IMR-90 (cell line): ENCODE results near the gene CERK. TPM values are rescaled to one million over a fixed set of nuclear protein-coding genes. Genes with fewer than 3 reads are reported as not detected.

Experiments used
- ATAC-seq: fragments of 200-7000 bp; cut with Tn5 transposase; 2 replicates; pipeline ENCODE4 v1.9.1; 2020; ENCODE audit warnings: low read depth, mild to moderate bottlenecking, moderate library complexity
- BruUV-seq: library from RNA; stranded (reverse); fragments of 400-500 nt; replicated peaks from 2 replicates; lab custom pipeline; 2021; lab: Mats Ljungman, UMichigan
- CTCF ChIA-PET: fragments of 300-600 bp; formaldehyde crosslinking; extraction: SDS; loops from one replicate; lab custom pipeline; 2021; ENCODE audit warnings: antibody characterized with exemption; lab: Yijun Ruan, JAX
- POLR2A ChIA-PET: fragments of 300-600 bp; sonication (Branson Sonifier 250); formaldehyde crosslinking; loops from one replicate; lab custom pipeline; 2022; ENCODE audit warnings: antibody characterized with exemption; ENCODE audit not compliant: unreplicated experiment; lab: Charles Lee
- DNase-seq: peaks from one replicate; pipeline ENCODE4 v3.0.0; 2013
- H2AFZ ChIP-seq: replicated peaks from 2 replicates; pipeline ENCODE3; 2013; ENCODE audit warnings: low read length, mild to moderate bottlenecking; ENCODE audit not compliant: poor library complexity
- H2AK5ac ChIP-seq: 2 replicates; pipeline ENCODE4 v1.6.1; 2013; ENCODE audit warnings: low read depth, low read length, inconsistent platforms
- H2AK9ac ChIP-seq: replicated peaks from 2 replicates; pipeline ENCODE3; 2013; ENCODE audit warnings: mild to moderate bottlenecking, low read depth, low read length, moderate library complexity; ENCODE audit not compliant: poor library complexity
- H2BK120ac ChIP-seq: 2 replicates; pipeline ENCODE4 v1.6.1; 2013; ENCODE audit warnings: low read depth, low read length, inconsistent platforms
- H2BK15ac ChIP-seq: 3 replicates; pipeline ENCODE4 v1.6.1; 2013; ENCODE audit warnings: low read depth, low read length, inconsistent platforms
- H2BK20ac ChIP-seq: 2 replicates; pipeline ENCODE4 v1.6.1; 2013; ENCODE audit warnings: low read depth, mild to moderate bottlenecking, inconsistent platforms, low read length, moderate library complexity
- H2BK5ac ChIP-seq: 2 replicates; pipeline ENCODE4 v1.6.1; 2013; ENCODE audit warnings: mild to moderate bottlenecking, low read depth, low read length, inconsistent platforms; ENCODE audit not compliant: poor library complexity, severe bottlenecking
- H3K14ac ChIP-seq: replicated peaks from 2 replicates; pipeline ENCODE4 v1.6.1; 2013; ENCODE audit warnings: low read depth, low read length, inconsistent platforms
- H3K18ac ChIP-seq: 2 replicates; pipeline ENCODE4 v1.6.1; 2013; ENCODE audit warnings: low read depth, low read length, control low read depth
- H3K23ac ChIP-seq: 2 replicates; pipeline ENCODE4 v1.6.1; 2013; ENCODE audit warnings: low read depth, low read length, inconsistent platforms
- H3K27ac ChIP-seq: 2 replicates; pipeline ENCODE4 v1.5.1; 2013; ENCODE audit warnings: mild to moderate bottlenecking, control low read depth, low read length; ENCODE audit not compliant: insufficient read depth
- H3K27me3 ChIP-seq: 2 replicates; pipeline ENCODE4 v1.6.1; 2013; ENCODE audit warnings: low read length; ENCODE audit not compliant: control insufficient read depth, insufficient read depth
- H3K36me3 ChIP-seq: 2 replicates; pipeline ENCODE4 v1.6.1; 2013; ENCODE audit warnings: low read length, mixed read lengths; ENCODE audit not compliant: control insufficient read depth, insufficient read depth
- H3K4ac ChIP-seq: 2 replicates; pipeline ENCODE4 v1.6.1; 2013; ENCODE audit warnings: low read depth, low read length, inconsistent platforms
- H3K4me1 ChIP-seq: 2 replicates; pipeline ENCODE4 v1.6.1; 2013; ENCODE audit warnings: low read length, mixed read lengths; ENCODE audit not compliant: control insufficient read depth, insufficient read depth
- H3K4me2 ChIP-seq: 2 replicates; pipeline ENCODE4 v1.6.1; 2013; ENCODE audit warnings: low read depth, mild to moderate bottlenecking, control low read depth, low read length, moderate library complexity
- H3K4me3 ChIP-seq: 2 replicates; pipeline ENCODE4 v1.5.1; 2013; ENCODE audit warnings: low read depth, mild to moderate bottlenecking, control low read depth, low read length, moderate library complexity; ENCODE audit not compliant: insufficient read depth
- H3K56ac ChIP-seq: 2 replicates; pipeline ENCODE4 v1.6.1; 2013; ENCODE audit warnings: low read length, inconsistent platforms; ENCODE audit not compliant: insufficient read depth; ENCODE audit errors: extremely low read depth
- H3K79me1 ChIP-seq, 2 experiments: 2 replicates each; pipeline ENCODE4 v1.6.1; 2013; ENCODE audit warnings: low read length in 2 of 2, inconsistent platforms in 1 of 2, low read depth in 1 of 2
- H3K9ac ChIP-seq: 2 replicates; pipeline ENCODE4 v1.6.1; 2013; ENCODE audit warnings: low read depth, low read length, control low read depth
- H3K9me1 ChIP-seq: 2 replicates; pipeline ENCODE4 v1.6.1; 2013; ENCODE audit warnings: low read length, inconsistent platforms; ENCODE audit not compliant: insufficient read depth
- H3K9me3 ChIP-seq: 2 replicates; pipeline ENCODE4 v1.6.1; 2013; ENCODE audit warnings: low read length; ENCODE audit not compliant: control insufficient read depth, insufficient read depth
- H4K20me1 ChIP-seq: 2 replicates; pipeline ENCODE4 v1.6.1; 2013; ENCODE audit warnings: low read length, inconsistent platforms; ENCODE audit not compliant: insufficient read depth
- H4K5ac ChIP-seq: 2 replicates; pipeline ENCODE4 v1.6.1; 2013; ENCODE audit warnings: mild to moderate bottlenecking, low read depth, low read length, control low read depth
- H4K8ac ChIP-seq, 2 experiments: 2 replicates each; pipeline ENCODE4 v1.6.1; 2013; ENCODE audit warnings: low read depth in 2 of 2, low read length in 2 of 2, control low read depth in 1 of 2, inconsistent platforms in 1 of 2
- H4K91ac ChIP-seq: 2 replicates; pipeline ENCODE4 v1.6.1; 2013; ENCODE audit warnings: low read depth, low read length, inconsistent platforms; ENCODE audit not compliant: insufficient read depth
- BHLHE40 ChIP-seq: fragments of 150-350 bp; IDR thresholded peaks from 2 replicates; pipeline ENCODE4 v1.6.1; 2016; ENCODE audit warnings: mild to moderate bottlenecking, low read depth, low read length
- CEBPB ChIP-seq: IDR thresholded peaks from 2 replicates; pipeline ENCODE4 v1.6.1; 2012; ENCODE audit warnings: low read depth, low read length, improper control_type of control experiment
- CHD1 ChIP-seq: IDR thresholded peaks from 2 replicates; pipeline ENCODE4 v1.6.1; 2012; ENCODE audit warnings: low read depth, low read length, improper control_type of control experiment
- ELK1 ChIP-seq: fragments of 150-350 bp; IDR thresholded peaks from 2 replicates; pipeline ENCODE4 v1.6.1; 2016; ENCODE audit warnings: low read depth, mild to moderate bottlenecking, low read length, moderate library complexity, borderline replicate concordance
- FOS ChIP-seq: fragments of 150-350 bp; IDR thresholded peaks from 2 replicates; pipeline ENCODE4 v1.6.1; 2016; ENCODE audit warnings: low read depth, low read length
- MAFK ChIP-seq: IDR thresholded peaks from 2 replicates; pipeline ENCODE4 v1.6.1; 2012; ENCODE audit warnings: low read depth, low read length, improper control_type of control experiment
- MAZ ChIP-seq: IDR thresholded peaks from 2 replicates; pipeline ENCODE4 v1.6.1; 2012; ENCODE audit warnings: low read depth, mild to moderate bottlenecking, low read length, improper control_type of control experiment, moderate library complexity, borderline replicate concordance
- MXI1 ChIP-seq: IDR thresholded peaks from 2 replicates; pipeline ENCODE4 v1.6.1; 2012; ENCODE audit warnings: low read depth, mild to moderate bottlenecking, low read length, moderate library complexity, borderline replicate concordance
- NFE2L2 ChIP-seq: fragments of 150-350 bp; IDR thresholded peaks from 2 replicates; pipeline ENCODE4 v1.6.1; 2016; ENCODE audit warnings: low read depth, mild to moderate bottlenecking, low read length
- POLR2A ChIP-seq: IDR thresholded peaks from 2 replicates; pipeline ENCODE4 v1.6.1; 2012; ENCODE audit warnings: mild to moderate bottlenecking, low read depth, low read length
- RAD21 ChIP-seq: IDR thresholded peaks from 2 replicates; pipeline ENCODE4 v1.6.1; 2012; ENCODE audit warnings: low read length, improper control_type of control experiment
- RCOR1 ChIP-seq: IDR thresholded peaks from 2 replicates; pipeline ENCODE4 v1.6.1; 2012; ENCODE audit warnings: mild to moderate bottlenecking, low read length, improper control_type of control experiment; ENCODE audit not compliant: insufficient replicate concordance
- RFX5 ChIP-seq: IDR thresholded peaks from 2 replicates; pipeline ENCODE4 v1.8.0; 2012; ENCODE audit warnings: low read depth, mild to moderate bottlenecking, low read length, moderate library complexity
- SMC3 ChIP-seq: fragments of 150-350 bp; IDR thresholded peaks from 2 replicates; pipeline ENCODE4 v1.6.1; 2016; ENCODE audit warnings: low read depth, mild to moderate bottlenecking, antibody characterized with exemption, low read length, moderate library complexity
- USF2 ChIP-seq: fragments of 150-350 bp; IDR thresholded peaks from 2 replicates; pipeline ENCODE4 v1.6.1; 2017; ENCODE audit warnings: mild to moderate bottlenecking, antibody characterized with exemption, low read length, low read depth
- WGBS, 2 experiments: methylation state at CpG; one replicate each; pipeline versions ENCODE4 v1.1.5 to v1.1.7; 2013; ENCODE audit warnings: missing lambda C conversion rate in 2 of 2; ENCODE audit not compliant: insufficient read length in 1 of 2; ENCODE audit errors: extremely low coverage in 2 of 2; 5-methylcytosine and 5-hydroxymethylcytosine counted together
- dilution Hi-C: fragments of 300-500 bp; cut with HindIII; formaldehyde crosslinking; loops from one replicate; pipeline ENCODE4 v1.14.3; 2018; ENCODE audit warnings: low sequenced_read_pairs; ENCODE audit not compliant: unreplicated experiment
- in situ Hi-C: fragments of 300-500 bp; cut with MboI; formaldehyde crosslinking; loops from 3 replicates; pipeline ENCODE4 v1.14.3; 2019; ENCODE audit warnings: low sequenced_read_pairs, inconsistent platforms, mixed read lengths
- intact Hi-C: fragments of 100-400 bp; cut with micrococcal nuclease; formaldehyde crosslinking; loops from 2 replicates; pipeline ENCODE4 v1.10.0; 2022
- polyA plus RNA-seq, 3 experiments: library from polyadenylated mRNA; depleted of rRNA; stranded (reverse); fragments of >200 nt; gene quantifications; 2 replicates each; pipeline ENCODE4 v1.2.3, GENCODE V29; 2012; ENCODE audit warnings: low replicate concordance in 1 of 3
- total RNA-seq: library from RNA; depleted of rRNA; stranded (reverse); fragments of >200 nt; gene quantifications from 2 replicates; pipeline ENCODE4 v1.2.3, GENCODE V29; 2012
- TF ChIP-seq, protein P1 (sequence below): conservative IDR thresholded peaks from 2 replicates; pipeline ENCODE4 v1.5.1; 2012; ENCODE audit warnings: mild to moderate bottlenecking, low read depth, low read length, improper control_type of control experiment

Gene CERK
- total and polyA plus RNA-seq, 2 of the 4 experiments (the other 2 are of a cell fraction) = 25.3 to 38.7 TPM

DNA sequence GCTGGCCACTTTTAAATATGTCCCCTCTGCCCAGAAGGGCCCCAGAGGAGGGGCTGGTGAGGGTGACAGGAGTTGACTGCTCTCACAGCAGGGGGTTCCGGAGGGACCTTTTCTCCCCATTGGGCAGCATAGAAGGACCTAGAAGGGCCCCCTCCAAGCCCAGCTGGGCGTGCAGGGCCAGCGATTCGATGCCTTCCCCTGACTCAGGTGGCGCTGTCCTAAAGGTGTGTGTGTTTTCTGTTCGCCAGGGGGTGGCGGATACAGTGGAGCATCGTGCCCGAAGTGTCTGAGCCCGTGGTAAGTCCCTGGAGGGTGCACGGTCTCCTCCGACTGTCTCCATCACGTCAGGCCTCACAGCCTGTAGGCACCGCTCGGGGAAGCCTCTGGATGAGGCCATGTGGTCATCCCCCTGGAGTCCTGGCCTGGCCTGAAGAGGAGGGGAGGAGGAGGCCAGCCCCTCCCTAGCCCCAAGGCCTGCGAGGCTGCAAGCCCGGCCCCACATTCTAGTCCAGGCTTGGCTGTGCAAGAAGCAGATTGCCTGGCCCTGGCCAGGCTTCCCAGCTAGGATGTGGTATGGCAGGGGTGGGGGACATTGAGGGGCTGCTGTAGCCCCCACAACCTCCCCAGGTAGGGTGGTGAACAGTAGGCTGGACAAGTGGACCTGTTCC, 71.3 kb downstream of the CERK start:
- no peak for ATAC-seq
- Histone ChIP-seq H3K14ac (no peak overlapping the region), H3K9me3 (no peaks in the 10 kb centered on the region), H4K20me1 (no peaks in the 10 kb centered on the region), H3K27me3 (no peaks in the 10 kb centered on the region), H4K91ac (no peak overlapping the region), H4K8ac (no peak overlapping the region), H3K79me1 (no peaks in the 10 kb centered on the region), H3K4me3 (no peak overlapping the region), H2BK5ac (no peak overlapping the region), H3K18ac (no peak overlapping the region), H2BK20ac (no peak overlapping the region), H3K23ac (no peak overlapping the region), H3K4me1 (peaks cover under 1% of the 10 kb centered on the region; the same call in 1 of the 2 replicates), H2AK5ac (no peak overlapping the region), H3K27ac (no peak overlapping the region), H2BK120ac (no peak overlapping the region), H3K4me2 (no peak overlapping the region), H2AFZ (no peak overlapping the region), H3K9me1 (0 out of 2 replicates have a peak, but pooled peaks cover under 1% of the 10 kb centered on the region), H2BK15ac (no peak overlapping the region), H3K4ac (no peak overlapping the region), H3K56ac (no peak overlapping the region), H3K36me3 (peaks cover 56% of the 10 kb centered on the region), H4K5ac (no peak overlapping the region), H3K9ac (no peak overlapping the region), H2AK9ac (no peak overlapping the region)
- BruUV-seq = no TSS peak
- TF ChIP-seq, protein P1, sequence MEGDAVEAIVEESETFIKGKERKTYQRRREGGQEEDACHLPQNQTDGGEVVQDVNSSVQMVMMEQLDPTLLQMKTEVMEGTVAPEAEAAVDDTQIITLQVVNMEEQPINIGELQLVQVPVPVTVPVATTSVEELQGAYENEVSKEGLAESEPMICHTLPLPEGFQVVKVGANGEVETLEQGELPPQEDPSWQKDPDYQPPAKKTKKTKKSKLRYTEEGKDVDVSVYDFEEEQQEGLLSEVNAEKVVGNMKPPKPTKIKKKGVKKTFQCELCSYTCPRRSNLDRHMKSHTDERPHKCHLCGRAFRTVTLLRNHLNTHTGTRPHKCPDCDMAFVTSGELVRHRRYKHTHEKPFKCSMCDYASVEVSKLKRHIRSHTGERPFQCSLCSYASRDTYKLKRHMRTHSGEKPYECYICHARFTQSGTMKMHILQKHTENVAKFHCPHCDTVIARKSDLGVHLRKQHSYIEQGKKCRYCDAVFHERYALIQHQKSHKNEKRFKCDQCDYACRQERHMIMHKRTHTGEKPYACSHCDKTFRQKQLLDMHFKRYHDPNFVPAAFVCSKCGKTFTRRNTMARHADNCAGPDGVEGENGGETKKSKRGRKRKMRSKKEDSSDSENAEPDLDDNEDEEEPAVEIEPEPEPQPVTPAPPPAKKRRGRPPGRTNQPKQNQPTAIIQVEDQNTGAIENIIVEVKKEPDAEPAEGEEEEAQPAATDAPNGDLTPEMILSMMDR = no peak
- TF ChIP-seq ELK1 (no peak), RCOR1 (no peak), CEBPB (no peak), MXI1 (no peak), MAFK (no peak), CHD1 (no peak), USF2 (no peak), RFX5 (no peak), POLR2A (no peak), BHLHE40 (no peak), SMC3 (no peak), RAD21 (no peak), MAZ (no peak), FOS (no peak), NFE2L2 (no peak)
- 96% methylated on average over 7 of the region's 17 CpGs; no CpG with 5 or more reads in 1 of the 2 experiments for WGBS, 2 experiments
- in situ Hi-C loops = no loop called here
- CTCF ChIA-PET = no interaction called here
- intact Hi-C loops = no loop called here
- POLR2A ChIA-PET = no interaction called here
- dilution Hi-C loops = no loop called here
- DNase-seq = no peak
